Skeletal muscle tissue (tissue), 4 donors: ENCODE data around the gene MCAT. TPM values are rescaled to one million over a fixed set of nuclear protein-coding genes. Genes with fewer than 3 reads are reported as not detected.
"Not testable (repeated sequence)": the region's sequence is repeated elsewhere in the genome, so short reads cannot be mapped to it uniquely, and the experiment has no call there.

Source experiments
- H3K27ac ChIP-seq: one replicate; pipeline ENCODE4 v1.7.0; 2013; ENCODE audit warnings: mild to moderate bottlenecking, low read depth, low read length, inconsistent platforms
- H3K27me3 ChIP-seq, 3 donors: one replicate each; pipeline ENCODE4 v1.7.0; 2013; ENCODE audit warnings: low read length in 3 of 3; ENCODE audit not compliant: control insufficient read depth in 3 of 3, insufficient read depth in 3 of 3
- H3K36me3 ChIP-seq, 3 donors: one replicate each; pipeline ENCODE4 v1.7.0; 2013; ENCODE audit warnings: low read length in 3 of 3; ENCODE audit not compliant: control insufficient read depth in 3 of 3, insufficient read depth in 3 of 3
- H3K4me1 ChIP-seq, 3 donors: one replicate each; pipeline ENCODE4 v1.7.0; 2013; ENCODE audit warnings: low read length in 3 of 3, mild to moderate bottlenecking in 3 of 3; ENCODE audit not compliant: control insufficient read depth in 3 of 3, insufficient read depth in 3 of 3
- H3K4me3 ChIP-seq, 3 donors: one replicate each; pipeline ENCODE4 v1.7.0; 2013; ENCODE audit warnings: low read length in 3 of 3
- H3K9ac ChIP-seq, 3 donors: one replicate each; pipeline ENCODE4 v1.7.0; 2013; ENCODE audit warnings: low read length in 3 of 3, mild to moderate bottlenecking in 3 of 3, moderate library complexity in 2 of 3, low read depth in 1 of 3
- H3K9me3 ChIP-seq, 3 donors: one replicate each; pipeline ENCODE4 v1.7.0; 2013; ENCODE audit warnings: low read length in 3 of 3; ENCODE audit not compliant: control insufficient read depth in 3 of 3
- total RNA-seq: library from RNA; depleted of rRNA; stranded (reverse); fragments of >200 nt; gene quantifications from one replicate; pipeline ENCODE4 v1.2.3, GENCODE V29; 2014
- donor health status: Osteomylitis.

Gene MCAT
- total RNA-seq, 1 donor from 2014 or later: 8.4 TPM

DNA sequence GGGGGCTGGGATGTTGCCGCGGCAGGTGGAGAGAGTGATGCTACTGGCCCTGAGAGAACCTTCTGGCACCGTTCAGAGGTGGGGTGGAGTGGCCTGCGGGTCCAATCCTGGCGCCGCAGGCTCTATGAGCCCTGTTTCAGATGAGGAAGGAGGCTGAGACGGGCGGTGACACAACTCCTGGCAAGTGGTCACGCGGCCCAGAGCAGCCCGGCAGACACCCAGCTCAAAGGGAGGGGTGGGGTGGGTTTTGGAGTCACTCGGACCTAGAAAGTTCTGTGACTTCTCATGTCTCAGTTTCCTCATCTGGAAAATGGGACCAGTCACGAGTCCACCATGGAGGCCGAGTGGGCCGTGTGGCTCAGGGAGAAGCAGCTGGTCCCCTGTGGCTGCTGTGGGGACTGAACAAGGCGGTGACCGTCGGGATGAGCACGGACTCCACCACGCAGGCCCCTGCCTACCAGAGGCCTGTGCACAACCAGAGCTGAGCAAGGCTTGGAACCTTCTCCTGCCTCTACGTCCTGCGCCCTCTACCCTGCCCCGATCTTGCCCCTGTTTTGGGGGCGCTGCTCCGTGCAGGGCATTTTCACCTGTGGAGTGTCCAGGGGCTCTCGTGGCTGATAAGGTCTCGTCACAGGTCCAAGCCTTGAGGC lies 11.8 kb upstream of the MCAT start:
- Histone ChIP-seq H3K27me3 (no peaks in the 10 kb centered on the region), H3K9me3 (no peaks in the 10 kb centered on the region), H3K9ac (no peak overlapping the region), H3K4me3 (no peak overlapping the region), H3K36me3 (no peaks in the 10 kb centered on the region), H3K27ac (no peak overlapping the region), H3K4me1 (peaks cover 17 to 29% (median 21%) of the 10 kb centered on the region in 3 donors)

DNA sequence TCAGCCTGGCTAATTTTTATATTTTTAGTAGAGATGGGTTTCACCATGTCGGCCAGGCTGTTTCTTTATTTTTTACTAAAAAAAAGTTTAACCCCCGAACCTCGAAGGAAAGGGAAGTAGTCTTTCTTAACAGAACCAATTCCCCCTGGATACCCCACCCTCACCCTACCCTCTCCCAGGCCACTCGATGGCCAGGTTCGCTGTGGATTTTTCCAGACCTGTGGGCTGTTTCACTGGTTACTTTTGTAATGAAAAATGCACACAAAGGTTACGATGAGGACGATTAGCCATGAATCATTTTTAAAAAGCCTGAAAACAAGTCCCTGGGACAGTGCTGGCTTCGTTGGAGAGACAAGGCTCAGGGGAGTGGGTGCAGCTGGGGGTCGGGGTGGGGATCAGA lies 10.7 kb upstream of the MCAT start:
- peaks cover 17 to 29% (median 21%) of the 10 kb centered on the region in 3 donors for H3K4me1 ChIP-seq
- H3K9ac ChIP-seq: no peak overlapping the region
- no peaks in the 10 kb centered on the region for H3K27me3 ChIP-seq
- H3K27ac ChIP-seq: no peak overlapping the region
- no peaks in the 10 kb centered on the region for H3K9me3 ChIP-seq
- no peaks in the 10 kb centered on the region for H3K36me3 ChIP-seq
- no peak overlapping the region for H3K4me3 ChIP-seq

DNA sequence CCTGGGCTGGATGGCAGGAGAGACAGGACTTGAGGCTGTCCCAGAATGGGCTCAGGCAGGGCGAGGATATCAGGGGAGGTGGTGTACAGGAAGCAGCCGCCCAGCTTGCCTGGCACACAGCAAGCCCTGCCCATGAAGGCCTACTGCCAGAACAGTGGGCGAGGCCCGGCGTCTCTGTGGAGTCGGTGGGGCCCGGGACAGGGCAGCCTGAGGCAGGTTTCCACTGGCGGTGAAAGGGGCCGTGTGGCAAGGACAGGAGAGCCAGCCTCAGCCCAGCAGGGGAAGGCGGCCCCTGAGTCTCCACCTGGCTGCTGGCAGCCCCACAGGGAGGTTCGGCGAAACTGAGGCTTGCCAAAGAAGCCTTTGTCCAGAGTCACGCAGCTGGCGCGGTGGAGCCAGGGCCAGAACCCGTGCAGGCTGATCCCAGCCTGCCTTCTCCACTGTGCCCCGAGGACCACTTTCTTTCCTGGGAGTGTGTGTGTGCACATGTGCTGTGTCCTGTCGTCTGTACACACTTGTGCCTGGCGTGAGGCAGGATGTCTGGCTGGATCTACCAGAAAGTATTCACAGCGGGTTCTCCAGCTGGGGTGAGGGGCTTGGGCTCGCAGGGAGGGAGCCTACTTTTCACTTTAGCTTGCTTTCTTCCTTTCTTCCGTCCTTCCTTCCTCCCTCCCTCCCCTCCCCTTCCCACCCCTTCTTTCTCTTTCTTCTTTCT lies 9.3 kb upstream of the MCAT start:
- H3K4me3 ChIP-seq: peak overlapping the region; percentile 76 to 79 (median 76)
- H3K27me3 ChIP-seq: no peaks in the 10 kb centered on the region
- H3K36me3 ChIP-seq: no peaks in the 10 kb centered on the region
- H3K27ac ChIP-seq: peak overlapping the region; percentile 66
- peak overlapping the region; percentile 76 to 83 (median 83) for H3K9ac ChIP-seq
- H3K9me3 ChIP-seq: no peaks in the 10 kb centered on the region
- peaks cover 17 to 29% (median 21%) of the 10 kb centered on the region in 3 donors for H3K4me1 ChIP-seq

DNA sequence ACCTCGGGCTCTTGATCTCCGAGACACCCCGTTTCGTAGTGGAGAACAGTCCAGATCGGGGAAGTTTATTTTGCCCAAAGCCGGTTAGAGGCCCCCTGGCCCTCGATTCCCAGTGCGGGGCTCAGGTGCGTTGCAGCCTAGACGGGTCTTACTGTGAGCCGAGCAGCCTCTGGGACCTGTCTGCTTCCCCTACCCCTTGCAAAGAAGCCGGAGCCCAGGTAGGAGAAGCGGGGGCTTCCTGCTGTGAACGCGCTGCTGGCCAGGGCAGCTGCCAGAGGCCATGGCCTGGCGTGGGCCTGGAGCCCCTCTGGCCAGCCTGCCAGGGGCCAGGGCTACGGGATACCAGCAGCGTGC lies 8.8 kb upstream of the MCAT start:
- H3K9ac ChIP-seq: peak overlapping the region; percentile 76 to 83 (median 83)
- H3K27me3 ChIP-seq: no peaks in the 10 kb centered on the region
- H3K4me3 ChIP-seq: peak overlapping the region; percentile 76 to 79 (median 76)
- H3K36me3 ChIP-seq: no peaks in the 10 kb centered on the region
- H3K27ac ChIP-seq: peak overlapping the region; percentile 66
- H3K9me3 ChIP-seq: no peaks in the 10 kb centered on the region
- peaks cover 17 to 29% (median 21%) of the 10 kb centered on the region in 3 donors for H3K4me1 ChIP-seq

DNA sequence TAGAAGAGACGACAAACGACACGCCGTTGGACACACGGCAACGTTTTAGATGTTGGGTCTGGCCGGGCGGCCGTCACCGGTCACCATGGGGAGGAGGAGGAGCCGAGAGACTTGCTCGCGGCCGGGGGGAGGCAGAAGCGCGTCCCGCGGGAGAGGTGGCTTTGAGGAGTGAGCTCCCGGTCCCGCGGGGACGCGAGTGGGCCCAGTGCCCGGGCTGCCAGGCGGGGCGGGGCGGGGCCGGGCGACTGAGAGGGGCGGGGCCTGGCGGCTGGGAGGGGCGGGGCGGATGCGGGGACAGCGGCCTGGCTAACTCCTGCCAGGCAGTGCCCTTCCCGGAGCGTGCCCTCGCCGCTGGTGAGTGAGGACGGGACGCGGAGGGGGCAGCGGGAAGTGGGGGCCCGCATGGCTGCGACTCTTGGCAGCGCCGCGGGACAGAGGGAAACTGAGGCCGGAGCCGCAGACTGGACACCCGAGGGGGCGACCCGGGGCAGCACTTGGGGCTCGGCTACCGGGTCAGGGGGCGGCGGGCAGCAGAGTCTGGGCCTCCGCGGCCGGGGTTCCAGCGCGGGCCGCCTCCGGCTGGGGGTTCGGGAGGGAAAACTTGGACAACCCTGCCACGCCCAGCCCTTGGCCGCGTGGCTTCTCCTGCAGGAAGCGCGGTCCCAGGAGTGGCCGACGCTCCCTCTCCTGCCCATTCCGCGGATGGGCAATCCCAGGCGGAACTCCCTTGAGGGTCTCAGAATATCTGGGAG lies 8.2 kb upstream of the MCAT start, which contains the start of gene TSPO:
Gene TSPO, plus strand, starts transcription at position 309 of the 752 bp plus-strand sequence. CDS start 7,680 bp downstream, outside the sequence.
- Histone ChIP-seq H3K9ac (peak within 1 kb of the TSS; percentile 76 to 83 (median 83)), H3K9me3 (no peaks in the 10 kb centered on the region), H3K4me1 (peaks cover 17 to 29% (median 20%) of the 10 kb centered on the region in 3 donors), H3K4me3 (peak within 1 kb of the TSS; percentile 76 to 79 (median 76)), H3K36me3 (no peaks in the 10 kb centered on the region), H3K27ac (peak within 1 kb of the TSS; percentile 66), H3K27me3 (no peaks in the 10 kb centered on the region)

DNA sequence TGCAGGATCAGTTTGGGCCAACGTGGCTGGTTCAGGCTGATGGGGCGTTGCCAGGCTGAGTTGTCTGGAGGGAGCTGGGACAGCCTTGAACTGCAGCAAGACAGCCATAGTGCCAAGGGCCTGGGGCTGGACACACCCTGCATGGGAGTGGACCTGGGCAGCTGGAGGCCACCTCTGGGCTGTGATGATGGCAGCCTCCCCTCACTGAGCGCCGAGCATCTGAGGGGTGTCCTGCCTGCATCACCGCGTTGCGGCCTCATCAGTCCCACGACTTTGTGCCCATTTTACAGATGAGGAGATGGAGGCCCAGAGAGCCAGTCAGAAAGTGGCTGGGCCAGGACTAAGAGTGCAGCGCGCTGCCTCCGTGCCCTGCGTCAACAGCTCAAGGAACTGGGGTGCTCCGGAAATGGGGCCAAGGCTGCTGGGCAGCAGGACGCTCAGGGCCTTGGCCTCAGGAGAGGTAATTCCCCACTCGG lies 7.6 kb upstream of the MCAT start:
- Histone ChIP-seq H3K9ac (peak overlapping the region; percentile 59 to 75 (median 63)), H3K4me1 (peaks cover 17 to 26% (median 20%) of the 10 kb centered on the region in 3 donors), H3K9me3 (no peaks in the 10 kb centered on the region), H3K4me3 (peak overlapping the region; percentile 67 to 76 (median 76)), H3K36me3 (no peaks in the 10 kb centered on the region), H3K27me3 (no peaks in the 10 kb centered on the region), H3K27ac (peak overlapping the region; percentile 40)

DNA sequence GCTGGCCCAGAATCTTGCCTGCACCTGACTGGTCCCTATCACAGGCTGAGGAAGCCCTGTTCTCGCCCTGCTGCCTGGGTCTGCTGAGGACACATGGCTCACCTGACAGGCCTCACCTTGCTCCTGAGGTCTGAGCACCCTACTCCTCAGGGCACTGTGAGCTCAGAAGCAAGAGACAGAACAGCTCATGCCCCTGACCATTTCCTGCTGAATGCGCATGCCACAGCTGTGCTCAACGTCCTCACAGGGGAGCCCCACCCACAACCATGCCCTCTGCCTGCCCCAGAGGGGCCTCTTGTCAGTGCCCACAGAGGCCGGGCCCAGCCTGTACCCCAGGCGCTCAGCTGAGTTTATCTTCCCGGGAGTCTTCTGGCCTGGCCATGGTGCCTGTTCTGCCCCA lies 5.4 kb upstream of the MCAT start:
- Histone ChIP-seq H3K4me1 (peaks cover 18 to 20% (median 20%) of the 10 kb centered on the region in 3 donors), H3K27ac (no peak overlapping the region), H3K9ac (no peak overlapping the region)

DNA sequence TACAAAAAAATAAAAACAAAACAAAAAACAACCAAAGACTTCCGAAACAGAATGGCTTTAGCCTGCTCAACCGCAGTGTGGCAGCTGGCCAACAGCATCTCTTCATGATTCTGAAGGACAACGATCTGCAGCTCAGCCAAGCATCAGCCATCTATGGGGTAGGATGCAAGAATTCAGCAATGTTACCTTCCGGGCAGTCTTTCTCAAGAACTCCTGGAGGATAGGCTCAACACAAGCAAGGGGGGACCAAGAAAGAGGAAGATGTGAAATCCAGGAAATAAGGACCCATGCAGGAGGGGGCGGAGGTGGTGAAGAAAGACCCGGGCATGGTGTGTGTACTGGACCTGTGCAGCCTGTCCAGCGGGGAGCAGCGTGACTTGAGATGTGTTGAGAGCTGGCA lies 4.6 kb upstream of the MCAT start:
- H3K9me3 ChIP-seq: no peaks in the 10 kb centered on the region
- peaks cover 20 to 24% (median 20%) of the 10 kb centered on the region in 3 donors for H3K4me1 ChIP-seq
- no peak overlapping the region for H3K27ac ChIP-seq
- H3K27me3 ChIP-seq: no peaks in the 10 kb centered on the region
- no peak overlapping the region for H3K9ac ChIP-seq
- no peak overlapping the region for H3K4me3 ChIP-seq
- no peaks in the 10 kb centered on the region for H3K36me3 ChIP-seq

More for the DNA sequence above, 5.4 kb upstream of the MCAT start:
- Histone ChIP-seq H3K36me3 (no peaks in the 10 kb centered on the region), H3K4me3 (no peak overlapping the region), H3K27me3 (no peaks in the 10 kb centered on the region), H3K9me3 (no peaks in the 10 kb centered on the region)

DNA sequence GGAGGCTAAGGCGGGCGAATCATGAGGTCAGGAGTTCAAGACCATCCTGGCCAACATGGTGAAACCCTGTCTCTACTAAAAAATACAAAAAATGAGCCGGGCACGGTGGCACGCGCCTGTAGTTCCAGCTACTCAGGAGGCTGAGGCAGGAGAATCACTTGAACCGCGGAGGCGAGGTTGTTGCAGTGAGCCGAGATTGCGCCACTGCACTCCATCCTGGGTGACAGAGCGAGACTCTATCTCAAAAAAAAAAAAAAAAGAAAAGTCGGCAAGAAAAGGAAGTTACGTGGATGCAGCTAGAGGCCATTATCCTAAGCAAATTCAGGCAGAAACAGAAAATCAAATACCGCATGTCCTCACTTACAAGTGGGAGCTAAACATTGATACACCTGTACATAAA lies 3.1 kb upstream of the MCAT start:
- H3K27ac ChIP-seq: not testable (repeated sequence)

More for the DNA sequence above, 3.1 kb upstream of the MCAT start:
- H3K27me3 ChIP-seq, H3K9ac ChIP-seq, H3K36me3 ChIP-seq, H3K9me3 ChIP-seq, H3K4me3 ChIP-seq: not testable (repeated sequence)
- H3K4me1 ChIP-seq: peaks cover 10 to 26% (median 15%) of the 10 kb centered on the region in 3 donors
